Activated T-helper 17 cell treated with anti-CD3 and anti-CD28 coated beads, Interleukin-2, amount 50 U/mL, for 72 hours (primary cell): Measurements from ENCODE around the gene PPP1R1C. TPM values are rescaled to one million over a fixed set of nuclear protein-coding genes. Genes with fewer than 3 reads are reported as not detected.

Source experiments
- ATAC-seq: fragments of 150-1000 bp; cut with Tn5 transposase; replicated peaks from 2 replicates; pipeline ENCODE4 v1.10.0; 2021; ENCODE audit warnings: mild to moderate bottlenecking, moderate library complexity
- H3K27ac Mint-ChIP-seq: one replicate; pipeline ENCODE4 v1.8.0; 2022; ENCODE audit warnings: mixed read lengths
- H3K27me3 Mint-ChIP-seq: one replicate; pipeline ENCODE4 v1.8.0; 2022; ENCODE audit warnings: mixed read lengths
- H3K36me3 Mint-ChIP-seq: one replicate; pipeline ENCODE4 v1.8.0; 2022; ENCODE audit warnings: low read depth, mild to moderate bottlenecking, mixed read lengths
- H3K4me1 Mint-ChIP-seq: one replicate; pipeline ENCODE4 v1.8.0; 2022; ENCODE audit warnings: mixed read lengths
- H3K4me3 Mint-ChIP-seq: one replicate; pipeline ENCODE4 v1.8.0; 2022; ENCODE audit warnings: mild to moderate bottlenecking, mixed read lengths
- H3K9me3 Mint-ChIP-seq: one replicate; pipeline ENCODE4 v1.8.0; 2022; ENCODE audit warnings: mixed read lengths
- total RNA-seq, 2 donors: library from RNA; stranded (reverse); gene quantifications; one replicate each; pipeline ENCODE4 v1.2.3, GENCODE V29; 2022

Gene PPP1R1C
- total RNA-seq, 2 donors from 2014 or later = not detected

- H3K9me3 Mint-ChIP-seq = no peaks in the 10 kb centered on the region
- no peak overlapping the region for H3K4me3 Mint-ChIP-seq
- no peaks in the 10 kb centered on the region for H3K36me3 Mint-ChIP-seq
- no peaks in the 10 kb centered on the region for H3K4me1 Mint-ChIP-seq
- ATAC-seq = no peak
- H3K27me3 Mint-ChIP-seq = peaks cover 16% of the 10 kb centered on the region
- H3K27ac Mint-ChIP-seq = no peak overlapping the region
These were observed 70.3 kb downstream of the PPP1R1C start for GRCh38 chr2:182055993-182056392.

DNA sequence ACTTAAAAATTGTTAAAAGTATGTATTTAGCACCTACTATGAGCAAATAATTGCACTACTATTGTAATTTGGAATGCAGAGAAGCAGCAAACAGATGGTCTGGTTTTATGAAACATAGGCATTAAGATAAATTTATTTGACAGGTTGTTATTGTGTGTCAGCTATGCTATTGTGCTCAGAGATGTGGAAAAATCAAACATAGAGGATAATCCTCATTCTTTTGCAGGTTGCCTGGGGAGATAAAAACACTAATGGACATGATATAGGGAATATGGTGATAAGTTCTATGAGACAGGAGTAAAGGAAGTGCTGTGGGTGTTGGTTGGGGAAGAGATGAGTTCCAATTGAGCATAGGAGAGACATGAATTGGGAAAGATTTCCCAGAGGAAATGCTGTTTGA is 71.3 kb downstream of the PPP1R1C start:
- Mint-ChIP-seq H3K4me1 (no peaks in the 10 kb centered on the region), H3K27ac (no peak overlapping the region), H3K36me3 (no peaks in the 10 kb centered on the region), H3K9me3 (no peaks in the 10 kb centered on the region), H3K27me3 (peaks cover 16% of the 10 kb centered on the region), H3K4me3 (no peak overlapping the region)
- no peak for ATAC-seq

GRCh38 chr2:182058056-182058455 is 72.4 kb downstream of the PPP1R1C start:
- ATAC-seq = no peak
- Mint-ChIP-seq H3K9me3 (no peaks in the 10 kb centered on the region), H3K27ac (no peak overlapping the region), H3K27me3 (peaks cover 16% of the 10 kb centered on the region), H3K4me1 (no peaks in the 10 kb centered on the region), H3K4me3 (no peak overlapping the region), H3K36me3 (no peaks in the 10 kb centered on the region)

DNA sequence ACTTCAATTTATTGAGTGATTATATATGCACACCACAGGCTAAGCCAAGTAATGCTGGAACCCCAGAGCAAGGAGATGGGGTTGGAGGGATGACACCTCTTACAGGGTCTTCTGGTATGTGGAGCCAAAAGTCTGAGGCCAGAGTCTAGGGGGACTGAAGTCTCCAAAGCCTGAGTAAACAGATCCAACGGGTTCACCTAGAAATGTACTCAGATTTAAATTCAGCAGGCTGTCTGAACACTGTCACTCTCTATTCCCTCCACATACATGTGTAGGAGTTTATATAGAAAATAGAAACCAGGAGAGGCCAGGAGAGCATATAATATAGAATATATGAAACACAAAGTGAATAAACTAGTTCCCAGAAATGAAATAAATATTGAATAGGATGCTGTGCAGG is 76.1 kb downstream of the PPP1R1C start:
- Mint-ChIP-seq H3K36me3 (no peaks in the 10 kb centered on the region), H3K4me1 (no peaks in the 10 kb centered on the region), H3K27me3 (peaks cover 12% of the 10 kb centered on the region), H3K4me3 (no peak overlapping the region), H3K27ac (no peak overlapping the region), H3K9me3 (no peaks in the 10 kb centered on the region)
- no peak for ATAC-seq

DNA sequence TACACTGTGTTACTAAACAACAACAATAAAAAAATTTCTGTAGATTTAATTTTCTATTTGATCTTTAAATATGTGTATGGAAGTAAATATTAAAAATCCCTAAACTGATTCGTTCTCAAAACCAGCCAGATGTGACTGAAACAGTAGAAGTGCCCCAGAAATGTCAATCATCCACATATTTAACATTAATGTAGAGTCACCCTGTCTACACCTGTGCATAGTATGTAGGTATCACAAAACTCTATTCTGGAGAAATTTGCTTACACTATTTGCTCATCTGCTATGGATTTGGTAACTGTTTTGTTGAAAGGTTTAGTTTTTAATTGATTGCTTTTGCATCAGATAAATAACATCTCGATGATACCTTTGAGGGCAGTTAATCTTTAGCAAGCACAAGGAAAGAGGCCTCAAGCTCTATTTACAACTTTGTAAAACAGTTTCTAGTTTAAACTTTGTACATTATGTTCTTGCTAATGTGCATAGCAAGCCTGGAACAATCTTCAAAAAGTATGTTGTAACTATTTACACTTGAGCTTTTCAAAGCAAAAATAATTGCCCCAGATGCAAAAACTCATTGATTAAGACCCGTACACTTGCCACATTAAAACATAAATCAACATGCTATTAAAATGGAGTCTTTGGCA is 76.8 kb downstream of the PPP1R1C start:
- Mint-ChIP-seq H3K27me3 (peaks cover 8% of the 10 kb centered on the region), H3K4me3 (no peak overlapping the region), H3K36me3 (no peaks in the 10 kb centered on the region), H3K27ac (no peak overlapping the region), H3K4me1 (no peaks in the 10 kb centered on the region), H3K9me3 (no peaks in the 10 kb centered on the region)
- ATAC-seq = no peak

- Mint-ChIP-seq H3K36me3 (no peaks in the 10 kb centered on the region), H3K27me3 (peaks cover 4% of the 10 kb centered on the region), H3K4me1 (no peaks in the 10 kb centered on the region), H3K4me3 (no peak overlapping the region), H3K9me3 (no peaks in the 10 kb centered on the region), H3K27ac (no peak overlapping the region)
- no peak for ATAC-seq
These were observed 78.5 kb downstream of the PPP1R1C start for GRCh38 chr2:182064019-182064778.

- Mint-ChIP-seq H3K4me3 (no peak overlapping the region), H3K27ac (no peak overlapping the region), H3K9me3 (no peaks in the 10 kb centered on the region), H3K4me1 (no peaks in the 10 kb centered on the region), H3K27me3 (peaks cover 10% of the 10 kb centered on the region), H3K36me3 (no peaks in the 10 kb centered on the region)
- ATAC-seq = no peak
These were observed 80.9 kb downstream of the PPP1R1C start for GRCh38 chr2:182066400-182067087.

- Mint-ChIP-seq H3K4me3 (no peak overlapping the region), H3K4me1 (no peaks in the 10 kb centered on the region), H3K27ac (no peak overlapping the region), H3K27me3 (peaks cover 10% of the 10 kb centered on the region), H3K9me3 (no peaks in the 10 kb centered on the region), H3K36me3 (no peaks in the 10 kb centered on the region)
- no peak for ATAC-seq
These were observed 81.7 kb downstream of the PPP1R1C start for GRCh38 chr2:182067393-182067792.

- Mint-ChIP-seq H3K4me1 (no peaks in the 10 kb centered on the region), H3K27me3 (peaks cover 12% of the 10 kb centered on the region), H3K36me3 (no peaks in the 10 kb centered on the region), H3K9me3 (no peaks in the 10 kb centered on the region), H3K27ac (no peak overlapping the region), H3K4me3 (no peak overlapping the region)
- ATAC-seq = no peak
These were observed 83.2 kb downstream of the PPP1R1C start for GRCh38 chr2:182068811-182069210.

GRCh38 chr2:182069416-182069815 is 83.8 kb downstream of the PPP1R1C start:
- H3K27me3 Mint-ChIP-seq = peaks cover 12% of the 10 kb centered on the region
- no peaks in the 10 kb centered on the region for H3K9me3 Mint-ChIP-seq
- no peak overlapping the region for H3K27ac Mint-ChIP-seq
- H3K4me1 Mint-ChIP-seq = no peaks in the 10 kb centered on the region
- no peak overlapping the region for H3K4me3 Mint-ChIP-seq
- H3K36me3 Mint-ChIP-seq = no peaks in the 10 kb centered on the region
- no peak for ATAC-seq

GRCh38 chr2:182069908-182070307 is 84.3 kb downstream of the PPP1R1C start:
- Mint-ChIP-seq H3K9me3 (no peaks in the 10 kb centered on the region), H3K27me3 (peaks cover 12% of the 10 kb centered on the region), H3K27ac (no peak overlapping the region), H3K4me1 (no peaks in the 10 kb centered on the region), H3K36me3 (no peaks in the 10 kb centered on the region), H3K4me3 (no peak overlapping the region)
- ATAC-seq = no peak

DNA sequence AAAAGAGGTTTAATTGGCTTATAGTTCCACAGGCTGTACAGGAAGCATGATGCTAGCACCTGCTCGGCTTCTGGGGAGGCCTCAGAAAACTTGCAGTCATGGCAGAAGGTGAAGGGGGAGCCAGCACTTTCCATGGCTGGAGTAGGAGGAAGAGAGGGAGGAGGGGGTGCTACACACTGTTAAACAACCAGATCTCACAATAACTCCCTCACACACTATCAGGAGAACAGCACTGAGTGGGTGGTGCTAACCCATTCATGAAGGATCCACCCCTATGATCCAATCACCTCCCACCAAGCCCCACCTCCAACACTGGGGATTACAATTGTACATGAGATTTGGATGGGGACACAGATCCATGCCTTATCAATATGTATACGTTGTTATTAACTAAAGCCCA is 85.1 kb downstream of the PPP1R1C start:
- Mint-ChIP-seq H3K9me3 (no peaks in the 10 kb centered on the region), H3K27ac (no peak overlapping the region), H3K36me3 (no peaks in the 10 kb centered on the region), H3K4me3 (no peak overlapping the region), H3K4me1 (no peaks in the 10 kb centered on the region), H3K27me3 (peaks cover 12% of the 10 kb centered on the region)
- ATAC-seq = no peak

DNA sequence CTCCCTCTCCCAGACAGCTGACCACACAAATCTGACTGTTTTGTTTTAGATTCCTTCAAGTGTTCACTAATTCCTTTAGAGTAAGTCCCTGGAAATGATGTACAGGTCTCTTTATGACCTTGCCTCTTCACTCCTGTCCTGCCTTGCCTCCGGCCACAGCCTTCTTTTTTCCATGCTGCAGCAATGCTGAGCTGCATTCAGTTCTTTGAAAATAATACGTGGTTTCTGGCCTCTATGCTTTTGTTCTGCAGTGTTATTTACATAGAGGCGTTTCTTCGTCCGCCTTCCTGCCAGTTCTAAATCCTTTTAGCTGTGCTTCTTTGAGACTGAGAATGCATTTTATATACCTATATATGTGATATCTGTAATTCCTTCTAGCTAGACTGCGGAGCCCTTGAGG is 87.2 kb downstream of the PPP1R1C start:
- Mint-ChIP-seq H3K27ac (no peak overlapping the region), H3K36me3 (no peaks in the 10 kb centered on the region), H3K9me3 (no peaks in the 10 kb centered on the region), H3K27me3 (peaks cover 12% of the 10 kb centered on the region), H3K4me3 (no peak overlapping the region), H3K4me1 (no peaks in the 10 kb centered on the region)
- ATAC-seq = no peak

DNA sequence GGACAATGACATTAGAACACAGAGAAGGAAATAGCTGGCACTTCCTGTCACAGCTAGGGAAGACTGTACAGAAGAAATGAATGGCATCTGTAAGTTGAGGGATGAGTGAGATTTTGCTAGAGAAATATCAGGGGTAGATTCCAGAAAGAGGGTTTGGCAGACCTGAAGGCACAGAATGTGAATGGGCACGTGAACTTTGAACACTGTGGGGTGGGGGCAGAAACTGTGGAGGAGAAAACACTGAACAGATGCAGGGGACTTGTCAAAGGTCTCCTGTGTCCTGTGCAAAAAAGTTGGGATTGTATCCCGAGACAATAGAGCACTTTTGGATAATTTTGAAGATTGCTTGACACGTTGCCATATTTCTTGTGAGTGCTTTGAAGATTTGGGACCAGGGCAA is 88.0 kb downstream of the PPP1R1C start:
- H3K9me3 Mint-ChIP-seq = no peaks in the 10 kb centered on the region
- H3K27ac Mint-ChIP-seq = no peak overlapping the region
- no peaks in the 10 kb centered on the region for H3K4me1 Mint-ChIP-seq
- no peak overlapping the region for H3K4me3 Mint-ChIP-seq
- no peak for ATAC-seq
- H3K36me3 Mint-ChIP-seq = no peaks in the 10 kb centered on the region
- peaks cover 12% of the 10 kb centered on the region for H3K27me3 Mint-ChIP-seq

DNA sequence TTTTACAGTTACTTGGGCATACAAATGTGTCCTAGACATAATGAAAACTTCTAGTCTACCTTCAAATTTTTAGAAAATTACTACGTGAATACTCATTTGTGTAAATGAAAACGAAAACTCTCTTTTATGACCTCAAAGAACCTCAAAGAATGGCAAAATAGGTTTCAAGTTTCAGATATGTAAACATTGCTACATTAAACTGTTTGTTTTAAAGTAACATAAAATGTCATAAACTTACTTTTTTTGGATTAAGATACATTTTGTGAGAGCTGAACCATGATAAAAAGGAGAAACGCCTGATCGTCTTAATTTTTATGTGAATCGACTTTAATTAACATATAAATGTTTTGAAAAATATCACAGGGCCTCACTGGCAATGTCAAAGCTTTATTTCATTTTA is 91.4 kb downstream of the PPP1R1C start:
- no peak for ATAC-seq
- no peak overlapping the region for H3K27ac Mint-ChIP-seq
- H3K4me3 Mint-ChIP-seq = no peak overlapping the region
- no peaks in the 10 kb centered on the region for H3K9me3 Mint-ChIP-seq
- H3K36me3 Mint-ChIP-seq = no peaks in the 10 kb centered on the region
- H3K27me3 Mint-ChIP-seq = peaks cover 7% of the 10 kb centered on the region
- H3K4me1 Mint-ChIP-seq = no peaks in the 10 kb centered on the region
